HG03469 (cell line): Measurements from ENCODE around the gene ATAD1.

Experiments used
- ATAC-seq: cut with Tn5 transposase; IDR thresholded peaks from one replicate; pipeline ENCODE4 v1.9.1; 2021; ENCODE audit warnings: mild to moderate bottlenecking, moderate library complexity, moderate number of reproducible peaks; ENCODE audit not compliant: unreplicated experiment

The ATAD1 gene

DNA sequence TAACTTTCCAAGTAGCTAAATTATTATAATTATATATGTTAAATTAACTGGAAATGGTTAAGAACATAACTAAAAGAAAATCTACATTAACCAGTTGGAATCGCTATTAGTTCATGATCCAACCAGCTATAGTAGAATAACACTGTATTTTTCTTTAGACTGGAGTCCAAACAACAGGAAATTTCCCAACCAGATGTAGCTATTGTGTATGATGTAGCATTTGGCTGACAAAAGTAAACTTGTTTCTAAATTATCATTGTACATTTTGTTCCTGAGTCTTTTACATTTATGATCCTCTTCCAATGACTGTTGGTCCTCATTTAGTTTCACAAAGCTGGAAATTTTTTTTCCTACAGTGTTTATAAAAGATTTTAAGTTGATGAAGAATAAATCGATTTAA, 96.2 kb downstream of the ATAD1 start:
- no peak for ATAC-seq

DNA sequence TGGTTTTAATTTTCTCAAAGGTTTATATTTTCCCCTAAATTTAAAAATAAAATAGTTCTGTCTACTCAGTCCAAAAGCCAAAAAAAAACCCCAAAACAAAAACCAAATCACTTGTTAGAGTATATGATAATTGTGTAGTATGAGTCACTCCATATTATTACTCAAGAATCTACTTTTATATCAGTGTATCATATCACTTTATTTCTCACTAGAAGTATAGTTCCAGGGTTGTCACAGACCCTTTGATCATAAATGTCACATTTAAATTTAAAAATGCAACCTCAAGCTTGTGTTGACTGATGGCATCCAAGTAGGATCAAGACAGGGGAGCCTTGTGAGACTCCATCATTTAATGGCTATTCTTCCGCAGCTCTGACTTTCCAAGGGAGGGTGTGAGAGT, 97.4 kb downstream of the ATAD1 start:
- no peak for ATAC-seq

- no peak for ATAC-seq
Measured at GRCh38 chr10:87716348-87716670, 101.7 kb downstream of the ATAD1 start.

DNA sequence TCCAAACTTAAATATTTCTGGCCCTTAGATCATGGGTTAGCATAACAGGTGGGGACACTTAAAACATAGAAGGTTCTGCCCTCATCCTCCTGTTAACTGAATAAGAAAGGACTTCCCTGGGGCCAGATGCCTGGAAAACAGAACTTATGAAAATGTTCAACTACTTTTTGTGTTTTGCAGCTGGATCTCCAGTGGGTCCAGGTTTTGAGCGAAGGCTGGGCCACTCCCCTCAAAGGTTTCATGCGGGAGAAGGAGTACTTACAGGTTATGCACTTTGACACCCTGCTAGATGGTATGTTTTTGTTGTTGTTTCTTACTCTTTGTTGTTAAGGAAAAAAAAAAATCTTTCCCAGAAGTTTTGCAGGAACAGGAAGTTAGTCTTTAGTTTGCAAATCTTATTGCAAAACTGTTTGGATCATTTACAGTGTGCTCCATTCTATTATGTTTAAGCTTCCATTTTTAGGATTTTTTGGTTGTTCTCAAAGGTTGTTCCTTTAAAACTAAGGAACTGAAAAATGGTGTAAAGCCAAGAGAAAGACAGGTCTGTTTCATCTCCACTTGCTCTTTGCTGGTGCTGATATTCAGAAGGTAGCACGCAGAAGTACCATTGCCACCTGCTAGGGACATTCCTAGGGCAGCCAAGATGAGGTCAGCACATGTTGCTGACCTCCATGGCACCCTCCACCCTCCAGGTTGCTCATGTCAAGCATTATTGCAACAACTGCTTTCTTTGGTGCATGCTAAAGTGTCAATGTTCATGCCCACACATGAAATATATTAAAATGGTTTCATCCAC, 102.3 kb downstream of the ATAD1 start:
- ATAC-seq, result no peak

- no peak for ATAC-seq
Measured at GRCh38 chr10:87713707-87714106, 104.3 kb downstream of the ATAD1 start.

GRCh38 chr10:87712913-87713616, 105.0 kb downstream of the ATAD1 start:
- ATAC-seq, result no peak

GRCh38 chr10:87707254-87707653, 110.8 kb downstream of the ATAD1 start:
- no peak for ATAC-seq

- no peak for ATAC-seq
Measured at GRCh38 chr10:87706731-87707130, 111.3 kb downstream of the ATAD1 start.

DNA sequence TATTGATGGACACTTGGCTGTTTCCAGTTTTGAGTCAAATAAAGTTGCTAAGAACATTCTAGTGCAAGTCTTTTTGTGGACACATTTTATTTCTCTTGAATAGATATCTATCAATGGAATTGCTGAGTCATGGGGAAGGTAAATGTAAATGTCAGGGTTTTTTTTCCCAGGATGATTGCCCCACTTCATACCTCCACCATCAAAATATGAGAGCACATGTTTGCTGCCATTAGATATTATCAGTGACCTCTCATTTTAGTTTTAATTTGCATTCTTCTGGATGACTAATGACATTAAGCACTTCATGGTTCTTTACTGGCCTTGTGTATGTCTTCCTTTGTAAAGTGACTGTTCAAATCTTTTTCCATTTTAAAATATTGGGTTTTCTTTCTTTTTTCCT, 112.7 kb downstream of the ATAD1 start:
- no peak for ATAC-seq

GRCh38 chr10:87703771-87704170, 114.3 kb downstream of the ATAD1 start:
- ATAC-seq, result no peak

- ATAC-seq, result no peak
Measured at GRCh38 chr10:87702973-87703294, 115.1 kb downstream of the ATAD1 start.

DNA sequence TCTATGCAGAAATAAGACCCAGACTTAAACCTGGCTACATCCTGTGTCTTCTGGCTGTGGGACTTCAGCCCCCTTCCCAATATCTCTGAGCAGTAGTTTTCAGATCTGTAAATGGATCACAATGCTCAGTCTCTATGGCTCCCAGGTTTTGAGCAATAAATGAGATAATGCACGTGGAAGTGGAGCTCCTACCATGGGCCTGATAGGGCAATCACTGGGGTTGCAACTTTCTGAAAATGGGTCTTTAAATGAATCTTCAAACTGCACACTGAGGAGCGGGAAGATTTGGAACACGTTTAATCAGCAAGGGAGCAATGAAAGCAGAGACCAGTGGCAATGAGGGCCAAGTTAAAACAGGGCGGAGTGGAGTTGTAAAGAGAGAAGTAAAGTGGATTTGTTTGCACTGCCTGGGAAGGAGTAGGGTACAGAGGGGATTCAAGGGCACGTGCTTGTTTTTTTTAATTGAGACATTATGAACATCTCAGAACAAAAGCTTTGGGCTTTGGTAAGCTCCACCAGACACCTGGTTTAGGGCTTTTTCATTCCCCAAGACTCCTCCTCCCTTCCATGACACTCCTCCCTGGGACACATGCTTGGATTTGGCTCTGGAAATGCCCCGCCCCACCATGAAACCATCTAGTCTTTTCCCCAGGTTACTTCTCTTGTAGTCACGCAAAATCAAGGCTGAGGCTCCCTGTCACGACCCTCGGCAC, 115.6 kb downstream of the ATAD1 start:
- ATAC-seq, result no peak
